Stimulated activated CD8-positive, alpha-beta memory T cell treated with anti-CD3 and anti-CD28 coated beads, Interleukin-2, amount 100 ng/mL, for 1 hour (primary cell): Measurements from ENCODE around the gene SAPCD2.

Source experiments
- DNase-seq, 2 donors: peaks; one replicate each; pipeline ENCODE4 v3.0.0-alpha.2; 2020; ENCODE audit warnings: low read depth in 2 of 2

The SAPCD2 gene

DNA sequence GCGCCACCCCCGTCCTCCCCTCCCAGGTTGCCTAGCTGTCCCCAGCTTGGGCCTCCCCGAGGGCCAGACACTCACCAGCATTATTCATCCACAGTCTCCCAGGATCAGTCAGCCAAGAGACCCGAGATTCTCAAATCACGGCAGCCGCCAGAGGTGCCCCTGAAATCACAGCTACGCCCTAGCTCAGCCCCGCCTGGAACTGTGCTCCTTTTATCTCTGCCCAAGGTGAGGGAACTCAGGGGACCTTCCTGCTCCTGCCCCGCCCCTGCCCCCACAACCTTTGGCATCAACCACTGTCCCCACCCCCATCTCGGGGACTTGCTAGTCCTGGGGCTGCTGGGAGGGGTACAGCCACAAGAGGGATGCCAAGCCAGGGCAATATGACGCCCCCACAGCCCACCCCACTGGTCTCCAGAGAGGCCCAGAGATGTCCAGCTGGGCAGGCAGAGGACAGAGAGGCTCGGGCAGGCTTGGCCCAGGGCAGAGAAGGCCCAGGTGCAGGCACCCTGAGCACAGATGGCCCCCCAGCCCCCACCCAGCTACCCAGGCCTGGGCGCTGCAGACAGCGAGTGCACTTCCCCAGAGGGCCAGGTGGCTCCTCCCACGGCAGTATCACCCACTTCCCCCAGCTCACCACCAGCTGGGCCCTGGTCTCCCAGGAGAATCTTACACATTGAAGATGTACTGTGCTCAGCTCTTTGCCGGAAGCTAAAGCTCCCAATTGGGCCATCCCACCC is 38.3 kb downstream of the SAPCD2 start, which contains the start of gene FUT7:
TSS of gene FUT7 (minus strand) at position 185 of the 737 bp plus-strand sequence. CDS start at position 88, 97 bp downstream.
- DNase-seq = no peak

DNA sequence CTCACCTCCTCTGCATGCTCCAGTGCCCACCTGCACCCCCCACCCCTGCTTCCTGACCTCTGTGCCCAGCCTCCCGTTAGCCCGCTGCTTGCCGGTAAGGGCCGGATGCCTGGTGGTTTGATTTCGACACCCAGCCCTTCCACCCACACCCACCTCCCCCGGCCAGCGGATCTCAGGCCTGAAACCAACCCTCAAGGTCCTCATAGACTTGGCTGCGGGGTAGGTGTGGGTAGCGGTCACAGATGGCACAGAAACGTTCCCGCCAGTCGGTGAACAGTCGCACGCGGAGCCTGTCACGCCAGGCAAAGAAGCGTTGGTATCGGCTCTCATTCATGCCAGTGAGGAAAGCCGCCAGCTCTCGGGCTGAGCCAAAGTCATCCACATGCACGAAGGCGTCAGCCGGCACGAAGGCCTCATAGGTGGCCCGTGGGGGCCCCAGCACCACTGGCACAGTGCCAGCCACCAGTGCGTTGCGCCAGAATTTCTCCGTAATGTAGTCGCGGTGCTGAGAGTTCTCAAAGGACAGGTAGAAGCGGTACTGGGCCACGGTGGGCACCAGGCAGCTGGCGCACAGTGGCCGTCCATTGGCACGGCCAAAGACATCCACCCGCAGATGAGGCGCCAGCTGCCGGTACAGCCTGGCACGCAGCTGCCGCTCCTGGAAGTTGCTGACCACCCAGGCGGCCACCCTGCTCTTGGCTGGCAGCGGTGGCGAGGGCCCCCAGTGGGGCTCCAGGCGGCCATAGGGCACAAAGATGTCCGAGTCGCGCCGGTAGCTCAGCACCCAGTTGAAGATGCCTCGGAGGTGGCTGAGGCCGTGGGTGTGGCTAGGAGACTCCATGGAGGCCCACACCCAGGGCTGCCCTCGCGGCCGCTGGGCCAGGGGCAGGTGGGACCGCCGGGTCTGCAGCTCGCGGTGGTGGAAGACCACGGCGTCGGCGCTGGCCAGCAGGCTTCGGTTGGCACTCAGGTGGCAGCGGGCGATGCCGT is 39.5 kb downstream of the SAPCD2 start:
- DNase-seq = no peak

DNA sequence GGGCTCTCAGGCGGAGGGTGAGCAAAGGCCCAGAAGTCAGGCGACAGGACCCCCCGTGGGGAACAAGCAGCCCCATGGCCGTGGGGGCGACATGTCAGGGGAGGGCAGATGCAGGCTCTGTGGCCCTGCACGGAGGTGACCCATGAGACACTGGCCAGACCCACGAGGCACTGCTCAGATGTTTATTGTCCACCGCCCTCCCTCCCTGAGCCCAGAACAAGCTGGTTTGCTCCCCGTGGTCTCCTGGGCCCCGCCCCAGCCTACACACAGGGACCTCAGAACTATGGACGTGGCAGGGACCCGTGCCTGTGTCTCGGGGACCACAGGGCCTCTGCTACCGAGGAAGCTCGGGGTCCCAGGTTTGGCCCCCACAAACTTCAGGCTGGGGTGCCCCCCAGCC is 40.4 kb downstream of the SAPCD2 start:
- DNase-seq = no peak

DNA sequence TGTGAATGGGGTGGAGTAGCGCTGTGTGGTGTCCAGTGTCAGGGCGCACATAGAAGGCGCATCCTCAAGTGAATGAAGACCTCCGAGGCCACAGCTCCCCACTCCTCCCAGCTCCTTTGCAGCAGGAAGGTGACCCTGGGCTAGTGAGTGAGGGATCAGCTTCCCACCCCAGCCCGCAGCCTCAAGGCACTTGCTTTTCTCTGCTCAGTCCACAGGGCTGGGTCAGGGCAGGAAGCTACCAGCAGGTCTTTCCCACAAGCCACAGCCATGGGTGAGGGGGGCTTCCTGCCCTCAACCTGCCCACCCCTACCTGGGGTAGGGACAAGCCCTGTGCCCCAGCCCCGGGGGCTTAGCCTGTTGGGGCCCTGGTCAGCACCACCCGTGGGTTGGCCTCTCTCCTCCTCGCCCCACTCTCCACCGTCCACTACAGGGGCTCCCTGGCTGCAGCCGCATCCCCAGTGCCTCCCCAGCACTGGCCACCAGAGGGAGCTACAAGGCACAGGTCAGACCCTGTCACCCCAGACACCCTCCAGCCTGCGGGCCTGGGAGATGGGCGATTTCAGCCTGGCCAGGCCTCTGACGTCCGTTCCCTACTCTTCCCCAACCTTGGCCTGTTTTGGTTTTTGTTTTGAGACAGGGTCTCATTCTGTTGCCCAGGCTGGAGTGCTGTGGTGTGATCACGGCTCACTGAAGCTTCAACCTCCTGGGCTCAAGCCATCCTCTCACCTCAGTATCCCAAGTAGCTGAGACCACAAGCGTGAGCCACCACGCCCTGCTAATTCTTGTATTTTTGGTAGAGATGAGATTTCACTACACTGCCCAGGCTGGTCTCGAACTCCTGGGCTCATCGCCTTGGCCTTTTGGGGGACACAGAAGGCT is 41.1 kb downstream of the SAPCD2 start:
- DNase-seq = peak; percentile 35 to 54

DNA sequence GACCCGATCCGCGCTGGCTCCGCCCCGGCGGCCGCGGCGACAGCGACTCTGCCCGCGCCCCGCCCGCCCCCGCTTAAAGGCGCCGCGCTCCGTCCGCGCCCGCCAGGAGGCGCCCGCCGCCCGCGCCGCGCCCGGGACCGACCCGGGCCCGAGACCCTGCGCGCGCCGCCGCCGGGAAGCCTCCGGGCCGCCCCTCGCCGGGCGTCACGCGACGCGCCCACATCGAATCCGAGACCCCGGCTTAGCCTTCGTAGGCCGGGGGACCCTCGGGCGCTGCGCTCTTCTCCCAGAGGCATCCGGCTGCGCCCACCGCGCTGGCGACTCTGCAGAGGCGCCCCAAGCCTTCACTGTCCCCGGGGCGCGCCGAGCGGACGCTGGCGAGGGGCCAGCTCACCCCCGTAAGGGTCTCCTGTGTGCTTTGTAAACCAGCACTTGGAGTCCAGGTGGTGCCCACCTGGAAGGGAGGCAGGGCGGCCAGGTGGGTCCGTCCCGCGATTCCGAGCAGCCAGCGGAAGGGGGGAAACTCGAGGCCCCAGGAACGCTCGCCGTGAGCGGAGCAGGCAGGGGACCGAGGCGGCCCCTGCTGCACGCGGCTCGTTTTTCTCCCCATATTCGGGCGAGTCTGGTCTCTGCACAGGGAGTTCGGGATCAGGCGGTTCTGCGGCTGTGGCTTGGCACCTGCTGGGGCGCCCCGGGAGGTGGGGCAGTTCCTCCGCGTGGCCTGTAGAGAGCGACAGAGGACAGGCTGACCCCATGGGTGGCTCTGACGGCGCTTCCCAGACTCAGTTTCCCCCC is 41.9 kb downstream of the SAPCD2 start:
- DNase-seq = peak; percentile 29 to 46

DNA sequence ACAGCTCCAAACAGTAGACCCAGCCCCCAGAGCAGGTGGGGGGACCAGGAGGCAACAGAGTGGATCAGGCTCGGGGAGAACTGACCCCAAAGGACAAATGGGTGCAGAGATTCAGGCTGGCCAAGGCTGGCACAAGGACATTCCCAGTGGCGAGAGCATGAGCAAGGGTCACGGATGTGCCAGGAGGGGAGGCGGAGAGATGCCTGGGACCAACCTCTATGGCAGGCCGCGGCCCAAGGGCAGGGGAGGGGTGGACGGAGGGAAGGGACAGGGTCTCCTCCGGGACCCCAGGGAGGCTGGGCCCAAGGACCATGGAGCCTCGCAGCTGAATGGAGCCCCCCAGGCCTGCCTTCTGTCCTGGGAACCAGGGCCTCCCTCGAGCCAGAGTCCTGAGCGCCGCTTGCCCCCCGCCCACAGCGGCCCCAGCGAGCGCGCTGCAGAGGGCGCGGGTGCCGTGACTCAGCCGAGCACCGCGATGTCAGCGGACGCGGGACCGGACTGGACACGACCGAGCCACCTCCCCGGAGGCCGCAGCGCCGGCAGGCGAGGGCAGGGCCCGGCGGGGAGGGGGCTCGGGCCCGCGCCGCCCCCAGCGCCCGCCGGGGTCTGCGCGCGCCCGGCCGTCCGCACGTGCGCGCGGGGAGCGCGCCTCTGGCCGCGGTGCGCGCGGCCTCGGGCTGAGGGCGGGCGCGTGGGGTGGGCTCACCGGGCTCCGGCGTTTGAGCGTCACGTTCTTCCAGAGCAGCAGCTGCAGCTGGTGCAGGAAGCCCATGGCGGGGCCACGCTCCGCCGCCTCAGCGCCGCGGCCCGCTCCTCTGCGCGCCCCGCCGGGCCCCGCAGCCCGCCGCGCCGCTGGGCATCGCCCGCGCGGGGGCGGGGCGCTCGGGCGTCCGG is 42.7 kb downstream of the SAPCD2 start, which contains the start of gene ABCA2:
TSS of gene ABCA2 (minus strand) at position 869 of the 894 bp plus-strand sequence. CDS start at position 772, 97 bp downstream.
- DNase-seq = no peak

DNA sequence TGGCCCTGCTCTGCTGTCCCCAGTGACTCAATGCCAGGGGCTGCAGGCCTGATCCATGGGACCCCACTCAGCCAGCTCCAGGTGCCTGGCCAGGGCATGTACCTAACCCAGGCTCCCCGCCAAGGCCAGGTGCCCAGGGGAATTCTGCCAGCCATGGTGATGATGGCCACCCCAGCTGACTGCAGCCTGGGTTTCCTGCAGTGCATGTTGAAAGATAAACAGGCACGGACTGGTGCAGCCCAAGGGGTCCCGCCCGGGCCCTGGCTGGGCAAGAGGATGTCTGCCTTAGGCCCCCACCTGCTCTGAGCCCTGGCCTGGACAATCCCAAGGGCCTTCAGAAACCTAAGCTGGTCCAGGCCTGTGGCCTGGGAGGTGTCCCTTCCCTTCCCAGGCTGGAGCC is 43.5 kb downstream of the SAPCD2 start:
- DNase-seq = no peak

DNA sequence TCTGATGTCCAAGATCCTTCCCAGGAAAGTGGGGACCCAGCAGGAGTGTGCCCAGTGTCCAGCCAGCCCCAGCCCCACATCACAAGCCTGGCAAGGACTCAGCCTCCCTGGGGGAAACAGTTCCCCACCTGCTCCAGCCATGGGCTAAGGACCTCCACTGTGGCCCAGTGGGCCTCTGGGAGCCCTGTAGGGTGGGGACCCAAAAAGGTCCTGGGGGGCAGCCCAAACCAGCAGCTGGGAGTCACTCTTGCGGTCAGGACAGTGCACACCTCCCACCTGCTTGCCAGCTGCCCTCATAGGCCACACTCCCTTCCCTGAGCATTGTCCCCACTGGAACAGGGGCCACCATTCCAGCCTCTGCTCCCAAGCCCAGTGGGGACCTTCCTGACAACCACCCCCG is 44.0 kb downstream of the SAPCD2 start:
- DNase-seq = no peak

DNA sequence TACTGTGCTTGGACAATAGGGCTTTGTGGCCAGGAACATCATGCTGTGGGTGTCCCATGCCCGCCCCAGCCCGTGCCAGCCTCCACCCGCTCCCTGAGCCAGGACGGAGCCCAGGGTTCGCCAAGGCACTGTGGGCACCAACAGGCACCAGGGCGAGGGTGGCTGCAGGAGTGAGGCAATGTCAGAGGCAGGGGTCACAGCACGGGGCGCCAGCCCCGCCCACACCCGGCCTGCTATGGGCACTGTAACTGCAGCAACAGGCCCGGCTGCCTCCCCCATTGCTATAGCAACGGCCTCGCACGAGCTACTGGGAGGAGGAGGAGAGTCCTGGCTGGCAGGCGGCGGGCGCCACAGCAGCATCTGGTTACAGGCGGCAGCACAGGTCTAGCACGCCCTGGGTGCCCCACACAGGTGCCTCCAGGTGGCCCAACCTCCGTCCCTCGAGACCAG is 44.8 kb downstream of the SAPCD2 start:
- DNase-seq = no peak

DNA sequence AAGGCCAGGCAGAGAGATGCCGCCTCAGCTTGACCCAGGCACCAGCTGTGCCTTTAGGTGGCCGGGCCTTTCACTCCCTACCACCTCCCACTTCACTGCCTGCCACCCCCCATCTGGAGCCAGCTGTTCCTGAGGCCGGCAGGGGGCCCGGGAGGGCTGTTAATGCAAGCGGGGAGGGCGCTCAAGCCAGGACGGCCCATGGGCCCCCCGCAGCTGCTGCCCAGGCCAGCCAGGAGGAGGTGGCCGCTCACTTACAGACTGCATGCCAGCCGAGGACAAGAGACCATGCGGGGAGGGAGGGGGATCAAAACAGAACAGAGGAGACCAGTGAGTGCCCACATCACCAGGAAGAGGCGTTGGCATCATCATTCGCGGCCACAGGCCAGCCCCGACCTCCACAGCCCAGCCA is 46.8 kb downstream of the SAPCD2 start:
- no peak for DNase-seq

DNA sequence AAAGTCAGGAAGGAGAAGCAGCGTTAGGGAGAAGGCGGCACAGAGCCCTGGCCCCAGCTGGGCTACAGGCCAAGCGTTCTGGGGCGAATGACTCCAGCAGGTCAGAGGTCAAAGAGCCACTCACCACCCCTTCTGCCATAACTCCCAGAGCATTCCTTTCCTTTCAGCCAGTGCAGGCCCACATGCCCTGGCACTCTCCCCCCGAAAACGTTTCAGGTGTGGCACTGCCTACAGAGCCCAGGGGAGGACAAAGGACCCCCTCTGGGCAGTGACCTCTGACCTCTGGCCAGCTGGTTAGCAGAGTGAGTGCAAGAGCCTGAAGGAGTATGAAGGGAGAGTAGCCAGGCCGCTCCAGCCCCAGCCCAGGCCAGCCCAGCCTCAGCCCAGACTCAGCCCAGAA is 47.2 kb downstream of the SAPCD2 start:
- DNase-seq = no peak

DNA sequence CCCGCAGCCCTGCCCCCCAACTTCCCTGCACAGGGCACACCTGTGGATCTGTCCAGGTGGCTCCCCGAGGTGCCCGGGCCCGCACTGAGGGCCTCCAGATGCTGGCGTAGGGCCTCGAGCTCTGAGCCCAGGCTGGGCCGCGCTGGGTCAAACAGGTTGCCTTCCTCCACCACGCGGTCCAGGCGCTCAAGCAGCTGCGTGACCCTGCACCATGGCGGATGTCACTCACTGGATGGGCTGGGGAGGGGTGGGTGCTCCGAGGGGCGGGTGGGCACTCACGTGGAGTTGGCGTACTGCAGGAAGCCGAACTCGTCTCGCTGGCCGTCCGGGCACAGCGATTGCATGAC is 47.7 kb downstream of the SAPCD2 start:
- no peak for DNase-seq

DNA sequence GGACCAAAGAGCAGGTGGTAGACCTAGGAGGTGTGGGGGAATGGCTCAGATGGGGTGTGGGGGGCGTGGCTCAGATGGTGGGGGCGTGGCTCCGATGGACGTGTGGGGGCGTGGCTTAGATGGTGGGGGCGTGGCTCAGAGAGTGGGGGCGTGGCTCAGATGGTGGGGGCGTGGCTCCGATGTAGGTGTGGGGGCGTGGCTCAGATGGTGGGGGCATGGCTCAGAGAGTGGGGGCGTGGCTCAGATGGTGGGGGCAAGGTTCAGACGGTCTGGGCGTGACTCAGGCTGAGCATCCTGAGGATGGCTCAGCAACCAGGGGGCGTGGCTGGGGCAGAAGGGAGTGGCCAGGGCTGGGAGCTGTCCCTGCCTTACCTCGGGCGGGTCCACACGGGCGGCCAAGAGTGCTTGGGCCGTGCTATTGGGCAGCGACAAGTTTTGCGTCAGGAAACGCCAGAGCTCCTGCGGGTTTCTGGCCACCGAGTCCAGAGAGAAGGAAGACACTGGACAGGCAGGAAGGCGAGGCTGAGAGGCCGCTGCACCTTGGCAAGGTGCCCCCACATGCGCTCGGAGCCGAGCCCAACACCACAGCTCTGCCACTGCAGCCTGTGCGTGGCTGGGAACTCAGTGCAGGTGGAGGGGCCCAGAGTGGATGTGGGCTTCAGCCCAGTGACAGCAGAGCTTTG is 48.2 kb downstream of the SAPCD2 start:
- peak; percentile 39 to 55 for DNase-seq

DNA sequence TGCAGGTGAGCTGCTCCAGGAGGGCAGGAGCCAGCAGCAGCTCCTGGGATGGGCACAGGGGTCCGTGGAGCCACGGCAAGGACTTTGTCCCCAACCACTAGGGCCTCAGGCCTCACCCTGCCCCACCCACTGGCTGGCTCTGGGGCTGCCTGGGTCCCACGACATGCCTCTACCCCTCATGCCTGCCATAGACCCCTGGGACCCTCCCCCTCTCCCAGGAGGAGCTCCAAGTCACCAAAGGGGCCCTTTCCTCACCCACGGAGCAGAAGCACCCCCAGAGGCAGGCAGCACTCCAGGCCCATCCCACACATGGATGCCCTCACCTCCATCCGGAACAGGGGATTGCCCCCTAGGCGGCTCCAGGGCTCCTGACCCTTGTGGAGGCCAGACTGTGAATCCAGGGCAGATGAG is 48.8 kb downstream of the SAPCD2 start:
- no peak for DNase-seq

DNA sequence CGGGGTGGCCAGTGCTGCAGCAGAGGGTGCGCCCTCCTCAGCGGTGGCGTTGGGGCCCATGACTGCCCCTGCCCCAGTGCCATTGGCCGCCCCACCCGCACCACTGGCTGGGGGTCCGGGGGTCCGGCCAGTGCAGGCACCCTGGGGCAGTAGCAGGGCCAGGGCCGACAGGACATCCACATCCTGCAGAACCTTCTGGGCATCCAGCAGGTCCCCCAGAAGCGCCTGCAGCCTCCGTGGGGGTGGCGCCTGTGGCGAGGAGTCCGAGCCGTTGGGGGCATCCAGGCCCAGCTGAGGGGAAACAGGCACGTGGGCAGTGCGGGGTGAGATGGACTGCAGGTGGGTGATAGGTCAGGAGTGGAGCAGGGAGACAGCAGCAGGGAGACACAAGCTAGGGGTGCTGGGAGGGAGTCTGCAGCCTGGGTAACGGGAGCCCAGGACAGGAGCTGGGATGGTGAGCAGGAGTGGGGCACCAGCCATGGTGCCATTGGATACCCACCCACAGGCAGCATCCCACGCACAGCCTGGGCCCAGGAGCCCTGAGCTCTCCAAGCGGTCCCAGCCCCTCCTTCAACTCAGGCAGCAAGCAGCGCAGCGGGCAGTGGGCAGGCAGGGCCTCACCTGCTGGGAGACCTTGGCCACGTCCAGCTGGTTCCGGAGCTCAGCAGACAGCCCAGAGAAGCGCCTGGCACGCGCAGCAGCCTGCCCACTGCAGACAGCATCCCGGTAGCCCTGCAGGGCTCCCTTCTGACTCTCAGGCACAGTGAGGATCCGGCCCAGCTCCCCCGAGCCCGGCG is 49.4 kb downstream of the SAPCD2 start:
- DNase-seq = no peak

DNA sequence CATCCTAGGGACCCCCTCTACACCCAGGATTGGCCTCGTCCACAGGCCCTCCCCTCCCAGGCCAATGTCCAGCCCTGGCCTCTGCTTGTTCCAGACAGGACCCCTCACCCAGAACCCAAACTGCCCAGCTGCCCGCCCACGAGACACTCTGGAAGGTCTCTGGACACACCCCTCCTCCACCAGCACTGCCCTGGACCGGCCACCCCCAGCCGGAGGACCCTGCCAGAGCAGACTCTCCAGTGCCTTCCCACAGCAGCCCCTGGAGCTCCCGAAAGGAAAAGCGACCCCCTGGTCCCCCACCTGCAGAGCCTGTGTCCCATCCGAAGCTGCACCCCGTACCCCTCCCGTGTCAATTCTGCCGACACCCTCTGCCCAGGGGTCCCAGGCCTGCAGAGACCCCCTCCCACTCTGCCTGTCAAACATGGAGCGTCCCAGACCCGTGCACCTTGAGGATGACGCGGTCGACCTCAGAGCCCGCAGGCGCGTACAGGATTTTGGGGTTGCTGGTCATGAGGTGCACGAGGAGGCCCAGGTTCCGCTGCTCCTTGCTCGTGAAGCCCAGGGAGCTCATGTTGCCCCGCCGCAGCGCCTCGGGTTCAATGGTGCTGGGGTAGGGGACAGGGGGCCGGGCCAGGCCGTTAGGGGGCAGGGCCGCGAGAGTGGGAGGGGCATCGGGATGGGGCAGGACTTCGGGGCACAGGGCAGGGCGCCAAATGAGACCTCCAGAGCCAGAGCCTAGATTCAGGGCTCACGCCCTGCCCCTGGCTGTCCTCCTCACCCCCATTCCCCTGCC is 50.3 kb downstream of the SAPCD2 start:
- no peak for DNase-seq

DNA sequence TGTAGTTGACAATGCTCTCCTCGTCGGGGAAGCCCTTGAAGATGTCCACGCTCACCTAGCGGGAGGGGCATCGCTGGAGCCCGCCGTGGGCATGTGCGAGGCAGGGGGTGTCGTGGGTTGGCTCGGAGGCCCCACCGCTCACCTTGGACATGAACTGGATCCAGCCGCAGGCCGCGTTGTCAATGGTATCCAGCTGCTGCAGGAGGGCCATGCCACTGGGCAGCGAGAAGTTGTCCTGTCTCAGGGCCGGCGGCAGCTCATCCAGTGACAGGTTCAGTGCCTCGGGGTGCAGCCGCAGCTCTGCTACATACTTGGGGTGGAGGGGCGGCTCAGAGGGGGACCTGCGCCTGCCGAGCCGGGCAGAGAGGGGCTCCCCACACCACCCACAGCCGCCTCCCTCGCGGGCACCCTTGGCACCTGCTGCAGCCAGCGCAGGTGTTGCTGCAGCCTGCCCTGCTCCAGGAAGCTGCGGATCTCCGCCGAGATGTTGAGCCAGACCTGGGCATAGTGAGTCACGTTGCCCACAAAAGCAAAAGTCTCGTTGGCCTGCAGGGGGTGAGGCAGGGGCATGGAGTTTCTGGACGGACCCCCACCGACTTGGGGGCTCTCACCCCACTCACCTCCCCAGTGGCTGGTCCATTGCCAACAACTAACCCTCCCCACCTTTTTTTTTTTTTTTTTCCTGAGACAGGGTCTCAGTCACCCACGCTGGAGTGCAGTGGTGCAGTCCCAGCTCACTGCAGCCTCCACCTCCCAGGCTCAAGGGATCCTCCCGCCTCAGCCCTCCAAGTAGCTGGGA is 51.4 kb downstream of the SAPCD2 start:
- no peak for DNase-seq
